Central memory CD4-positive, alpha-beta T cell (primary cell): Measurements from ENCODE around the gene DOCK4.

Source experiments
- DNase-seq: peaks from one replicate; pipeline ENCODE4 v3.0.0; 2022

The DOCK4 gene

GRCh38 chr7:111844904-111845671, 361.1 kb downstream of the DOCK4 start:
- no peak for DNase-seq

- no peak for DNase-seq
Measured at GRCh38 chr7:111842491-111842890, 363.7 kb downstream of the DOCK4 start.

GRCh38 chr7:111841596-111842205, 364.5 kb downstream of the DOCK4 start:
- no peak for DNase-seq

- no peak for DNase-seq
Measured at GRCh38 chr7:111840528-111840927, 365.7 kb downstream of the DOCK4 start.

- no peak for DNase-seq
Measured at GRCh38 chr7:111839261-111839660, 366.9 kb downstream of the DOCK4 start.

GRCh38 chr7:111836592-111836991, 369.6 kb downstream of the DOCK4 start:
- no peak for DNase-seq

- no peak for DNase-seq
Measured at GRCh38 chr7:111835066-111835465, 371.1 kb downstream of the DOCK4 start.

GRCh38 chr7:111834367-111834766, 371.8 kb downstream of the DOCK4 start:
- DNase-seq = no peak

GRCh38 chr7:111833466-111833865, 372.7 kb downstream of the DOCK4 start:
- no peak for DNase-seq

- DNase-seq = no peak
Measured at GRCh38 chr7:111832174-111832573, 374.0 kb downstream of the DOCK4 start.

GRCh38 chr7:111829221-111829620, 377.0 kb downstream of the DOCK4 start:
- no peak for DNase-seq

- DNase-seq = no peak
Measured at GRCh38 chr7:111827863-111828504, 378.2 kb downstream of the DOCK4 start.

- no peak for DNase-seq
Measured at GRCh38 chr7:111825046-111825445, 381.2 kb downstream of the DOCK4 start.

GRCh38 chr7:111823826-111824225, 382.4 kb downstream of the DOCK4 start:
- DNase-seq = no peak

- no peak for DNase-seq
Measured at GRCh38 chr7:111821046-111821445, 385.2 kb downstream of the DOCK4 start.

- DNase-seq = no peak
Measured at GRCh38 chr7:111820621-111821020, 385.6 kb downstream of the DOCK4 start.

GRCh38 chr7:111820121-111820520, 386.1 kb downstream of the DOCK4 start:
- no peak for DNase-seq

- no peak for DNase-seq
Measured at GRCh38 chr7:111815354-111815753, 390.8 kb downstream of the DOCK4 start.

GRCh38 chr7:111813306-111813705, 392.9 kb downstream of the DOCK4 start:
- DNase-seq = no peak

- DNase-seq = no peak
Measured at GRCh38 chr7:111806232-111806631, 400.0 kb downstream of the DOCK4 start.

GRCh38 chr7:111803015-111803758, 403.0 kb downstream of the DOCK4 start:
- no peak for DNase-seq

- no peak for DNase-seq
Measured at GRCh38 chr7:111802194-111802772, 403.9 kb downstream of the DOCK4 start.

- DNase-seq = no peak
Measured at GRCh38 chr7:111801277-111801676, 404.9 kb downstream of the DOCK4 start.
